Lung (tissue), 12 donors: ENCODE data around the gene RSPH9. TPM values are rescaled to one million over a fixed set of nuclear protein-coding genes. Genes with fewer than 3 reads are reported as not detected.

Experiments used
- ATAC-seq: fragments of 200-7000 bp; cut with Tn5 transposase; one replicate; pipeline ENCODE4 v1.9.1; 2020; ENCODE audit warnings: moderate number of reproducible peaks; ENCODE audit not compliant: insufficient read depth, low FRiP score
- DNase-seq, 3 donors: peaks; one replicate each; pipeline ENCODE4 v3.0.0-alpha.2; 2013 to 2017
- H3K27ac ChIP-seq, 2 donors: one replicate each; pipeline ENCODE4 v1.5.1; 2013; ENCODE audit warnings: mild to moderate bottlenecking in 2 of 2, moderate library complexity in 2 of 2, control low read depth in 1 of 2, inconsistent platforms in 1 of 2, low read depth in 1 of 2, low read length in 1 of 2
- H3K27me3 ChIP-seq, 3 donors: one replicate each; pipeline ENCODE4 v1.5.1; 2013; ENCODE audit warnings: low read length in 2 of 3; ENCODE audit not compliant: control insufficient read depth in 3 of 3, insufficient read depth in 3 of 3
- H3K36me3 ChIP-seq, 4 donors: one replicate each; pipeline ENCODE4 v1.5.1; 2013; ENCODE audit warnings: low read length in 4 of 4, mild to moderate bottlenecking in 1 of 4, moderate library complexity in 1 of 4; ENCODE audit not compliant: control insufficient read depth in 4 of 4, insufficient read depth in 4 of 4
- H3K4me1 ChIP-seq, 5 donors: one replicate each; pipeline ENCODE4 v1.5.1; 2013; ENCODE audit warnings: low read length in 5 of 5, mild to moderate bottlenecking in 2 of 5, moderate library complexity in 1 of 5; ENCODE audit not compliant: control insufficient read depth in 5 of 5, insufficient read depth in 5 of 5
- H3K4me3 ChIP-seq: one replicate; pipeline ENCODE4 v1.5.1; 2013; ENCODE audit warnings: mild to moderate bottlenecking, control low read depth, moderate library complexity
- H3K9ac ChIP-seq, 2 donors: one replicate each; pipeline ENCODE4 v1.5.1; 2013; ENCODE audit warnings: low read length in 2 of 2, control low read depth in 1 of 2; ENCODE audit not compliant: insufficient read depth in 1 of 2
- H3K9me3 ChIP-seq, 4 donors: one replicate each; pipeline ENCODE4 v1.5.1; 2013; ENCODE audit warnings: low read length in 3 of 4, mild to moderate bottlenecking in 1 of 4, moderate library complexity in 1 of 4; ENCODE audit not compliant: control insufficient read depth in 4 of 4, insufficient read depth in 3 of 4
- CTCF ChIP-seq: IDR thresholded peaks from 2 replicates; pipeline ENCODE4 v1.5.1; 2012; ENCODE audit warnings: mild to moderate bottlenecking; ENCODE audit errors: control extremely low read depth, extremely low read depth
- WGBS, 2 donors: extraction: QIAGEN DNeasy Blood & Tissue Kit; methylation state at CpG; one replicate each; pipeline ENCODE4 v1.1.7; 2013; 5-methylcytosine and 5-hydroxymethylcytosine counted together
- polyA plus RNA-seq, 2 donors: library from polyadenylated mRNA; stranded (reverse); fragments of 200-250 nt; gene quantifications; one replicate each; pipeline ENCODE4 v1.2.1, GENCODE V29; 2013
- total RNA-seq, 2 donors: library from RNA; depleted of rRNA in 1 of 2; stranded (reverse); fragments of >200 nt in 1 of 2; gene quantifications; one replicate each; pipeline ENCODE4 v1.2.1, GENCODE V29; 2014 to 2021
- donor health status: control.
- donor health status: control.
- donor health status: Bipolar disorder and iron deficiency.
- donor health status: healthy.
- donor health status: DM: yes; HTN: yes; CAD: no.

Gene RSPH9
- total and polyA plus RNA-seq, 4 donors: 1.7 to 6.4 (median 4.6) TPM

GRCh38 chr6:43708860-43709653 lies 64.2 kb downstream of the RSPH9 start:
- Histone ChIP-seq H3K9me3 (no peaks in the 10 kb centered on the region), H3K36me3 (no peaks in the 10 kb centered on the region), H3K4me1 (peaks cover 0 to 70% (median 13%) of the 10 kb centered on the region in 5 donors), H3K27me3 (no peaks in the 10 kb centered on the region), H3K27ac (peak overlapping the region; percentile 17 to 61), H3K9ac (no peak overlapping the region), H3K4me3 (no peak overlapping the region)
- no peak for TF ChIP-seq CTCF
- ATAC-seq (peak; percentile 54), DNase-seq (peak; percentile 70 to 87 (median 72))
- WGBS, 2 donors: 38 to 54% methylated on average over 5 of the region's 5 CpGs

DNA sequence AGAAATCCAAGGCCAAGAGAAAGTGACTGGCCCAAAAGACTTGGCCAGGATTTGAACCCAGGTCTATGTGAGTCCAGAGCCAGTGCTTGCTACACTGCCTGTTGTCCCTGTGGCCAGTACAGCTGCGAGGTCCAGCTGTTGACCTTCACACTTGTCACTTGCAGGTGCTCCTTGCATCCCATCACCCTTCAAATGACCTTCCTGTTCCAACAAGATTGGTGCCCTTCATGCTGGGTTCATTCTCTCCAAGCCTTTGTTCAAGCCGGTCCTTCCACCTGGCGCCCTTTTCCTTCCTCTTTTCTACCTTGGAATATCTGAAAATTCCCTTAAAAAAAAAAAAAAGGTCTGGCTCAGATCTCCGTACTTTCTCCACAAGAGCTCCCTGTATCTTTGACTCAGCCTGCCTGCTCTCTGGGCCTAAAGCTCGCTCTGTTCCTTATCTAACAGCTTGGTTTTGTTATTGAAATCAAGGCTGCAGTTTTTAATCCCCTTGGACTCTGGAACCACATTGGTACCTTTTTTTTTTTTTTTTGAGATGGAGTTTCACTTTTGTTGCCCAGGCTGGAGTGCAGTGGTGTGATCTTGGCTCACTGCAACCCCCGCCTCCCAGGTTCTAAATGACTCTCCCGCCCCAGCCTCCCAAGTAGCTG lies 64.9 kb downstream of the RSPH9 start:
- WGBS, 2 donors: 78 to 83% methylated on average over 7 of the region's 7 CpGs
- H3K27ac ChIP-seq: peak overlapping the region; percentile 61 to 64
- peak in 1 of 3 donors; percentile 22 for DNase-seq
- TF ChIP-seq CTCF: no peak
- no peaks in the 10 kb centered on the region for H3K9me3 ChIP-seq
- H3K27me3 ChIP-seq: no peaks in the 10 kb centered on the region
- peaks cover 0 to 74% (median 16%) of the 10 kb centered on the region in 5 donors for H3K4me1 ChIP-seq
- H3K9ac ChIP-seq: no peak overlapping the region
- no peaks in the 10 kb centered on the region for H3K36me3 ChIP-seq
- no peak overlapping the region for H3K4me3 ChIP-seq
- no peak for ATAC-seq

- DNase-seq: peak in 1 of 3 donors; percentile 7
- ATAC-seq: no peak
Measured at GRCh38 chr6:43710576-43710975, 65.7 kb downstream of the RSPH9 start.

More at GRCh38 chr6:43710576-43710975, 65.7 kb downstream of the RSPH9 start:
- no peaks in the 10 kb centered on the region for H3K9me3 ChIP-seq
- 89 to 93% methylated on average over 4 of the region's 4 CpGs for WGBS, 2 donors
- no peaks in the 10 kb centered on the region for H3K27me3 ChIP-seq
- peaks cover 0 to 74% (median 24%) of the 10 kb centered on the region in 5 donors for H3K4me1 ChIP-seq
- no peak overlapping the region for H3K4me3 ChIP-seq
- H3K36me3 ChIP-seq: no peaks in the 10 kb centered on the region
- H3K27ac ChIP-seq: no peak overlapping the region
- no peak for TF ChIP-seq CTCF
- H3K9ac ChIP-seq: no peak overlapping the region
